Activated T-cell treated with anti-CD3 and anti-CD28 coated beads for 1 hour (primary cell): Measurements from ENCODE around the gene CCDC197.

ENCODE experiments used
- DNase-seq: peaks from one replicate; pipeline ENCODE4 v3.0.0-alpha.2; 2020; ENCODE audit warnings: low read depth

The CCDC197 gene

GRCh38 chr14:93977790-93978581 is 19.1 kb upstream of the CCDC197 start:
- peak; percentile 46 for DNase-seq

- no peak for DNase-seq
Measured at GRCh38 chr14:93978735-93979134, 18.4 kb upstream of the CCDC197 start.

- no peak for DNase-seq
Measured at GRCh38 chr14:93980456-93981201, 16.5 kb upstream of the CCDC197 start.

GRCh38 chr14:93981316-93982229 is 15.5 kb upstream of the CCDC197 start:
- no peak for DNase-seq

- DNase-seq: no peak
Measured at GRCh38 chr14:93982230-93983007, 14.7 kb upstream of the CCDC197 start.

- DNase-seq: no peak
Measured at GRCh38 chr14:93984070-93984469, 13.0 kb upstream of the CCDC197 start.

- no peak for DNase-seq
Measured at GRCh38 chr14:93984987-93985410, 12.1 kb upstream of the CCDC197 start.

GRCh38 chr14:93986955-93987354 is 10.1 kb upstream of the CCDC197 start:
- DNase-seq: no peak

GRCh38 chr14:93987376-93987775 is 9.7 kb upstream of the CCDC197 start:
- no peak for DNase-seq

GRCh38 chr14:93987815-93988476 is 9.2 kb upstream of the CCDC197 start:
- no peak for DNase-seq

GRCh38 chr14:93989939-93990338 is 7.2 kb upstream of the CCDC197 start:
- no peak for DNase-seq

GRCh38 chr14:93991212-93991611 is 5.9 kb upstream of the CCDC197 start:
- no peak for DNase-seq

GRCh38 chr14:93991649-93992048 is 5.5 kb upstream of the CCDC197 start:
- no peak for DNase-seq

GRCh38 chr14:93993382-93993781 is 3.7 kb upstream of the CCDC197 start:
- no peak for DNase-seq

- DNase-seq: no peak
Measured at GRCh38 chr14:93994919-93995682, 2.0 kb upstream of the CCDC197 start.

- DNase-seq: no peak
Measured at GRCh38 chr14:93996130-93996695, 888 bp upstream of the CCDC197 start.

GRCh38 chr14:93997916-93998870 is 1.1 kb downstream of the CCDC197 start:
- DNase-seq: no peak

- DNase-seq: no peak
Measured at GRCh38 chr14:93998871-93999403, 1.8 kb downstream of the CCDC197 start.
